ENCODE measurements around the gene B4GALT3.

The B4GALT3 gene

DNA sequence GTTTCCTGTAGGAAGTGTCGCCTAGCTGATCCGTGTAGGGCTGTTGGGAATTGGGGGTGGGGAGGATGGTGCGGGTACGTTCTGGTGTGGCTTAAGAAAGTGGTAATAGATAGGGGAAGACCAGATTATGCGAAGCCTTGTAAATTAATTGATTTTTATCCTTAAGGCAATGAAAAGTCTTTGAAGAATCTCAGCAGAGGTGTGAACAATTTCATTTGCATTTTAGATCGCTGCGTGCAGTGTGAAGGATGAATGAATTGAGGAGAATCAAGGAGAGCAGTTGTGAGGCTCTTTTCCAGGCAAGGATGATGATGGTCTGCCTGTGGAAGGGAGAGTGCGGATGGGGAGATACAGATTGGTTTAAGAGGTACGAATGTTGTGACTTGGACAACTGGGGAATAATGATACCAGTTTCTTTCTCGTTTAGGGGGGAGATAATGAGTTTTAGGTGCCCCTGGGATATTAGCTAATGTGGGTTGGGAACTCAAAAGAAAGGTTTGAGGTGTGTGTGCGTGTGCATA lies 44.0 kb downstream of the B4GALT3 start:
- POLR2A ChIA-PET, result interaction anchor here (0.7 to 2.4 kb wide), 17 partner anchors 15 to 256 kb away, joined by 3 to 18 read pairs (median 5); partner anchors contain the start of genes B4GALT3, F11R, KLHDC9 and NIT1
- DNase-seq (ENCODE audit: extremely low spot score), result no peak
- CTCF ChIA-PET, result interaction anchor here (0.6 kb wide), 2 partner anchors 48 to 61 kb away, joined by 3 to 5 read pairs; no protein-coding TSS in a partner anchor
- TF ChIP-seq FOXK2 (IDR thresholded peaks at IDR 0.05) (no peak), L3MBTL2 (conservative IDR thresholded peaks at IDR 0.05) (peak; percentile 37; the same call in 1 of the 2 replicates), FOXM1 (IDR thresholded peaks at IDR 0.05; ENCODE audit: borderline replicate concordance) (no peak)
- TF ChIP-seq, protein P1, sequence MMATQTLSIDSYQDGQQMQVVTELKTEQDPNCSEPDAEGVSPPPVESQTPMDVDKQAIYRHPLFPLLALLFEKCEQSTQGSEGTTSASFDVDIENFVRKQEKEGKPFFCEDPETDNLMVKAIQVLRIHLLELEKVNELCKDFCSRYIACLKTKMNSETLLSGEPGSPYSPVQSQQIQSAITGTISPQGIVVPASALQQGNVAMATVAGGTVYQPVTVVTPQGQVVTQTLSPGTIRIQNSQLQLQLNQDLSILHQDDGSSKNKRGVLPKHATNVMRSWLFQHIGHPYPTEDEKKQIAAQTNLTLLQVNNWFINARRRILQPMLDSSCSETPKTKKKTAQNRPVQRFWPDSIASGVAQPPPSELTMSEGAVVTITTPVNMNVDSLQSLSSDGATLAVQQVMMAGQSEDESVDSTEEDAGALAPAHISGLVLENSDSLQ (IDR thresholded peaks at IDR 0.05), result no peak

DNA sequence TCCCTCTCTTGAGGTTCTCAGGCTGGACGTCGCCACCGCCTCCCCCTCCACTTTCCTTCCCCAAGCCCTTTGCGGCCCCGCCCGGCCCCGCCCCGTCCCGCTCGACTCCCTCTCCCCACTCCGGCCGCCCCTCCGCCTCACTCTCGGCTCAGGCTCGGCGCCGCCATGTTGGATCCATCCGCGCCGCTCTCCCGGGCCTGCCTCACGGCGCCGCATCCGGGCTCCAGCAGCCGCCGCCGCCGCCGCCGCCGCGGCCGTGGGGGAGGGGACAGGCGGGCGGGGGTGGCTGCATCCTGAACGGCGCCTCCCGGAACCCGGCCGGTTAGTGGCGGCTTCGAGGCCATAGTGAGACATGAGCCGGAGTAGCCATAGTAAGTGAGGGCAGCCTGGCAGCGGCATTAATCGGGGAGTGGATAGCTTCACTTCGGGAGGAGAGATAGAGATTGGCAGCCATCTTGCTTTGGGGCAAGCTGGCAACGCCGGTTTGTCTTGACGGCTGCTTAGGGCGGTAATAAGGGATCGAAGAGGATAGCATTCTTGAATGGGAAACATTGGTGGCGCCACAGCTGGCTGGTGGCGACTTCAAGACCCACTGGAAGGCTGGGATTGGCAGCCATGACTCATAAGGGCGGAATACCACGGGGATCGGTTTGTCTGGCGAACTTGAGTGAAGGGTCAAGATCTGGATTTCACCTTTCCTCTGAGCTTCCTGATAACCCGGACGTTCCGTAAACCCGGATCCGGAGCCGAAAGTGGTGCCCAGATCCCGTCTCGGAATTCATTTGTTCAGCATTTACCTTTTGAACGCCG lies 44.7 kb downstream of the B4GALT3 start, which contains the start of gene DEDD:
TSS of gene DEDD (minus strand) at position 258 of the 810 bp plus-strand sequence. CDS start 8,205 bp downstream, outside the sequence.
- ChIA-PET POLR2A (interaction anchor here (0.7 to 2.4 kb wide), 17 partner anchors 15 to 257 kb away, joined by 3 to 18 read pairs (median 4); partner anchors contain the start of genes F11R, KLHDC9, NIT1 and PFDN2), CTCF (interaction anchor here (0.6 kb wide), 2 partner anchors 35 to 49 kb away, joined by 5 read pairs; no protein-coding TSS in a partner anchor)
- peak; percentile 93 for DNase-seq (ENCODE audit: extremely low spot score)
- TF ChIP-seq, protein P1 (IDR thresholded peaks at IDR 0.05), result peak; percentile 90
- TF ChIP-seq TARDBP (IDR thresholded peaks at IDR 0.05) (no peak), FOXA1 (IDR thresholded peaks at IDR 0.05) (no peak), ELF4 (IDR thresholded peaks at IDR 0.05) (no peak), ARNT (IDR thresholded peaks at IDR 0.05) (no peak)

DNA sequence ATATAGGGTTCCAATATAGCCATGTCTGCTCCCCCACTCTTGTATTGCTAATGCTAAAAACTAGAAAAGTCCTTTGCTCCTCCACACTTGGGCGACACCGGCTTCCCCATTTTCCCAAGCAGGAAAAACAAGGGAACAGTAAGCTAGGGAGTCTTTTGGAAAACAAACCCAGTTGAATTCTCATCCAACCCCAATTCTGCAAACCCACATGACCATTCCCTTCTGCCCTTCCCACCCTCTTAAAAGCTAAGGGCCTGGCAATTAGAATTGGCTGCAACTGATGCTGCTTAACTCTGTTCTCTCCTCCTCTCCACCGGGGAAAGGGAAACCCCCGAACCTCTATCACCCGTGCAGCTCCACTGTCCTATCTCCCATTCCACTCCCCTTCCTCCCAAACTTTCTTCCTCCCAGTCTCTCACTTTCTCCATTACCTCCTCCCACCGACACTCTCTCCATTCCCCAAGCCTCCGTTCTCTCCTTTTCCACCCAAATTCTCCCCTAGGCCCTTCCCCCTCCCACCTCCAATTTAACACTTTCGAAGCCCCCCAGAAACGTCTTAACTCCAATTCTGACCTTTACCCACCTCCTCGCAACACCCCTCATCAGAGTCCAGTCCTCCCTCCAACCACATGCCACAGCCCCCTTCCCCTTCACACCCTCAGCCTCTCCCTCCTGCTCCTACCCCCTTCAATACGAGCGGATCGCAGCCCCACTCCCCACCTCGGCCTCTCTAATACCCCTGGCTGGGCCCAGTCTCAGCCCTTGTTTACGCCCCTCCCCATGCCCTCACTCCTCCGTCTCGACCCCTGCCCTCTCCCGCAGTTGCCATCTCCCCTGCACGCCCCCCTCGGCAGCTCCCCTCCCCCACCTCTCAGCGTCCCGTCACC lies 45.5 kb downstream of the B4GALT3 start:
- TF ChIP-seq FOXM1 (IDR thresholded peaks at IDR 0.05; ENCODE audit: borderline replicate concordance), result no peak
- TF ChIP-seq ARNT (IDR thresholded peaks at IDR 0.05), result no peak
- peak; percentile 93 for TF ChIP-seq L3MBTL2 (conservative IDR thresholded peaks at IDR 0.05)
- DNase-seq (ENCODE audit: extremely low spot score), result no peak
- ChIA-PET CTCF (no interaction called here), POLR2A (interaction anchor here (1.0 to 2.4 kb wide), 7 partner anchors 14 to 258 kb away, joined by 3 to 18 read pairs (median 5); partner anchors contain the start of genes F11R, NIT1, PFDN2 and PPOX)

DNA sequence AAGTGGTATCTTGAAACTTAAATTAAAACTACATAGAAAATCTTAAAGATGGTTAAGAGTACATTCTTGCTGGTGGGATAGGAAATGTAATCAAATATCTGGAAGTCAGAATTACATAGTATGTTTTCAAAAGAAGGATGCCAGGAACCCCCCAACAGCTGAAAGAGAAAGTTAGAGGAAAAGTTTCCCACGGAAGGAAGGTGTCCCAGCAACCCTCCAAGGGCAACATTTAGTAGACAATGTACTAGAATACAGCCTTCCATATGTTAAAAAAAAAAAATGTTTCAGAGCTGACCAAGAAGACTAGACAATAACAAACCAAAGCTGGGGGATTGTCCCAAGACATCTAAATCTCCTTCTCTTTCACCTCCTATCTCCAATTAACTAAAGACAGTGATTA lies 47.0 kb downstream of the B4GALT3 start:
- no peak for DNase-seq (ENCODE audit: extremely low spot score)
- ChIA-PET POLR2A (no interaction called here), CTCF (no interaction called here)
- TF ChIP-seq TARDBP (IDR thresholded peaks at IDR 0.05) (no peak), SP1 (IDR thresholded peaks at IDR 0.05) (no peak), LEF1 (IDR thresholded peaks at IDR 0.05; ENCODE audit: borderline replicate concordance) (no peak), ARNT (IDR thresholded peaks at IDR 0.05) (no peak), NFRKB (IDR thresholded peaks at IDR 0.05) (no peak), CTBP1 (IDR thresholded peaks at IDR 0.05; ENCODE audit: borderline replicate concordance) (no peak), HDGF (IDR thresholded peaks at IDR 0.05; ENCODE audit: borderline replicate concordance) (no peak), BHLHE40 (IDR thresholded peaks at IDR 0.05; ENCODE audit: borderline replicate concordance) (no peak), FOXK2 (IDR thresholded peaks at IDR 0.05) (no peak), ZNF384 (IDR thresholded peaks at IDR 0.05) (no peak)
- TF ChIP-seq, protein P1 (IDR thresholded peaks at IDR 0.05), result no peak

DNA sequence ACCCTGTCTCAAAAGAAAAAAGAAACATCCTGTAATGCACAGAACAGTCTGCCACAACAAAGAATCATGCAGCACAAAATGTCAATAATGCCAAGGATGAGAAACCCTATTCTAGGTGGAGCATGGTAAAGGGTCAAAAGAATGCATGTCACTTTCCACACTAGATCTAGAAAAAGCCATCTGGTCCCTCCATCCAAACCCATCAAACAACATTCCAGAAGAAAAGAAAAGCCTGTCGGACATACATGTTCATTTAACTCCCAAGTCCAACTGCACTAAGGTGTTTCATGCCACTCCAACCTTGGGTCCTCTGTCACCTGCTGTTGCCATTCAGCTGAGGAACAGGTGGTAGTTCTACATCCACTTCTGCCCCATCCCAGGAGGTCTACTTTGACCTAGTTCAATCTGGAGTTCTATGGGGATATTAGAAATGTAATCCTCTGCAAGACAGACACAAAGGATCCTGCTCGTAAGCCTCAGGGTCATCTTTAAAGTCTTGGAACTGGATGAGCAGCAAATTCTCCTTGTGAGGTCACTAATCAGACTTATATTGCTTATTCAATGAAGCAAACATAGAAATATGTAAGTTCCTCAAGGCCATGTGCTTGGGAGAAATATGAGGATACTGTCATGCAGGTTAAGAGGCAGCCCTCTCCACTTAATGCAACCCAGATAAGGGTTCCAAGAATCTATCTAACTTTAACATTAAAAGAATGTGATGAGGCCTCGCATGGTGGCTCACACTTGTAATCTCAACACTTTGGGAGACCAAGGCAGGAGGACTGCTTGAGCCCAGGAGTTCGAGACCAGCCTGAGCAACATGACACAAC lies 48.5 kb downstream of the B4GALT3 start:
- ChIA-PET POLR2A (interaction anchor here (0.7 kb wide), 1 partner anchor 25 kb away, joined by 3 read pairs; the partner anchor contains the start of gene UFC1), CTCF (no interaction called here)
- DNase-seq (ENCODE audit: extremely low spot score), result no peak
- TF ChIP-seq FOXA1 (IDR thresholded peaks at IDR 0.05) (no peak), BHLHE40 (IDR thresholded peaks at IDR 0.05; ENCODE audit: borderline replicate concordance) (no peak), L3MBTL2 (conservative IDR thresholded peaks at IDR 0.05) (no peak), ZNF384 (IDR thresholded peaks at IDR 0.05) (no peak), SP1 (IDR thresholded peaks at IDR 0.05) (no peak), ARNT (IDR thresholded peaks at IDR 0.05) (no peak), FOXK2 (IDR thresholded peaks at IDR 0.05) (no peak), TARDBP (IDR thresholded peaks at IDR 0.05) (no peak), FOXM1 (IDR thresholded peaks at IDR 0.05; ENCODE audit: borderline replicate concordance) (no peak), CTBP1 (IDR thresholded peaks at IDR 0.05; ENCODE audit: borderline replicate concordance) (no peak), NFRKB (IDR thresholded peaks at IDR 0.05) (no peak), HDGF (IDR thresholded peaks at IDR 0.05; ENCODE audit: borderline replicate concordance) (no peak), ELF4 (IDR thresholded peaks at IDR 0.05) (no peak), SUZ12 (IDR thresholded peaks at IDR 0.05) (no peak), LEF1 (IDR thresholded peaks at IDR 0.05; ENCODE audit: borderline replicate concordance) (no peak)
- TF ChIP-seq, protein P1 (IDR thresholded peaks at IDR 0.05), result no peak

Measured in HEK293T (cell line).